NOMO-1 treated with DMSO at 0.1 percent for 48 hours (cell line): ENCODE measurements around the gene EMC10.
"Not testable (repeated sequence)": the region's sequence is repeated elsewhere in the genome, so short reads cannot be mapped to it uniquely, and the experiment has no call there.

Experiments used
- DNase-seq: peaks from one replicate; lab custom pipeline; 2025; ENCODE audit not compliant: unreplicated experiment; lab: John Stamatoyannopoulos, UW

Gene EMC10

GRCh38 chr19:50450369-50451222 lies 25.7 kb upstream of the EMC10 start:
- DNase-seq = no peak

- no peak for DNase-seq
Observed at GRCh38 chr19:50451223-50451534, 25.1 kb upstream of the EMC10 start.

- DNase-seq = no peak
Observed at GRCh38 chr19:50453243-50453642, 23.1 kb upstream of the EMC10 start.

GRCh38 chr19:50455992-50456391 lies 20.3 kb upstream of the EMC10 start:
- DNase-seq = no peak

- DNase-seq = no peak
Observed at GRCh38 chr19:50457300-50457699, 19.0 kb upstream of the EMC10 start.

GRCh38 chr19:50458396-50459066 lies 17.8 kb upstream of the EMC10 start:
- no peak for DNase-seq

- DNase-seq = no peak
Observed at GRCh38 chr19:50459067-50459456, 17.2 kb upstream of the EMC10 start.

- DNase-seq = no peak
Observed at GRCh38 chr19:50459638-50460037, 16.7 kb upstream of the EMC10 start.

- DNase-seq = peak; percentile 17
Observed at GRCh38 chr19:50460161-50460765, 16.0 kb upstream of the EMC10 start.

- peak; percentile 49 for DNase-seq
Observed at GRCh38 chr19:50461066-50461875, 15.0 kb upstream of the EMC10 start.

GRCh38 chr19:50462970-50463369 lies 13.3 kb upstream of the EMC10 start:
- DNase-seq = no peak

- no peak for DNase-seq
Observed at GRCh38 chr19:50464348-50464747, 12.0 kb upstream of the EMC10 start.

GRCh38 chr19:50465000-50465399 lies 11.3 kb upstream of the EMC10 start:
- no peak for DNase-seq

- DNase-seq = no peak
Observed at GRCh38 chr19:50465986-50466705, 10.2 kb upstream of the EMC10 start.

- DNase-seq = no peak
Observed at GRCh38 chr19:50466706-50467039, 9.6 kb upstream of the EMC10 start.

GRCh38 chr19:50467566-50467965 lies 8.7 kb upstream of the EMC10 start:
- no peak for DNase-seq

- no peak for DNase-seq
Observed at GRCh38 chr19:50468818-50469217, 7.5 kb upstream of the EMC10 start.

- DNase-seq = not testable (repeated sequence)
Observed at GRCh38 chr19:50473336-50473735, 3.0 kb upstream of the EMC10 start.

- no peak for DNase-seq
Observed at GRCh38 chr19:50475101-50475568, 1.2 kb upstream of the EMC10 start.

- no peak for DNase-seq
Observed at GRCh38 chr19:50475736-50476223, 527 bp upstream of the EMC10 start.

- DNase-seq = no peak
Observed at GRCh38 chr19:50476907-50477238, 566 bp downstream of the EMC10 start.
